Keratinocyte (primary cell): ENCODE results near the gene SNX30. TPM values are rescaled to one million over a fixed set of nuclear protein-coding genes. Genes with fewer than 3 reads are reported as not detected.

Experiments used
- DNase-seq: peaks from one replicate; pipeline ENCODE4 v3.0.0-alpha.2; 2011; ENCODE audit warnings: low read depth, missing footprints, low spot score
- FAIRE-seq: peaks from 2 replicates; lab custom pipeline; 2011; peaks lifted over from hg19 to GRCh38; lab: Jason Lieb, UNC
- H2AFZ ChIP-seq: 2 replicates; pipeline ENCODE4 v1.6.0; 2012; ENCODE audit warnings: low read length, control low read depth, inconsistent platforms; ENCODE audit not compliant: control insufficient read depth
- H3K27ac ChIP-seq: 2 replicates; pipeline ENCODE4 v1.5.1; 2011; ENCODE audit warnings: low read length; ENCODE audit not compliant: control insufficient read depth, insufficient read depth
- H3K27me3 ChIP-seq: 3 replicates; pipeline ENCODE4 v1.6.0; 2011; ENCODE audit warnings: low read length; ENCODE audit not compliant: control insufficient read depth, insufficient read depth; ENCODE audit errors: extremely low read depth
- H3K36me3 ChIP-seq, 2 experiments: 2 replicates in 1 of 2; 3 replicates in 1 of 2; pipeline ENCODE4 v1.5.1; 2011; ENCODE audit warnings: low read length in 2 of 2, mild to moderate bottlenecking in 1 of 2; ENCODE audit not compliant: control insufficient read depth in 2 of 2, insufficient read depth in 2 of 2; ENCODE audit errors: extremely low read depth in 1 of 2
- H3K4me1 ChIP-seq: 3 replicates; pipeline ENCODE4 v1.5.1; 2011; ENCODE audit warnings: low read length; ENCODE audit not compliant: control insufficient read depth, insufficient read depth; ENCODE audit errors: extremely low read depth
- H3K4me2 ChIP-seq: 3 replicates; pipeline ENCODE4 v1.6.0; 2011; ENCODE audit warnings: low read depth, low read length; ENCODE audit not compliant: control insufficient read depth, insufficient read depth; ENCODE audit errors: extremely low read depth
- H3K4me3 ChIP-seq, 3 experiments: fragments of 200-600 bp in 1 of 3; sonication (generic) in 1 of 3; 2 replicates in 2 of 3; 3 replicates in 1 of 3; pipeline ENCODE4 v1.5.1; 2011 to 2016; ENCODE audit warnings: low read length in 3 of 3, mild to moderate bottlenecking in 3 of 3, control low read depth in 2 of 3, inconsistent platforms in 1 of 3, low read depth in 1 of 3, mixed read lengths in 1 of 3, mixed run types in 1 of 3, moderate library complexity in 1 of 3; ENCODE audit not compliant: control insufficient read depth in 2 of 3, insufficient read depth in 2 of 3; ENCODE audit errors: extremely low read depth in 1 of 3
- H3K79me2 ChIP-seq: 2 replicates; pipeline ENCODE4 v1.6.0; 2012; ENCODE audit warnings: low read length; ENCODE audit not compliant: control insufficient read depth, insufficient read depth
- H3K9ac ChIP-seq: 3 replicates; pipeline ENCODE4 v1.6.0; 2011; ENCODE audit warnings: low read length; ENCODE audit not compliant: control insufficient read depth, insufficient read depth; ENCODE audit errors: extremely low read depth
- H3K9me1 ChIP-seq: 3 replicates; pipeline ENCODE4 v1.6.0; 2011; ENCODE audit warnings: low read length; ENCODE audit not compliant: control insufficient read depth, insufficient read depth; ENCODE audit errors: extremely low read depth
- H3K9me3 ChIP-seq: 2 replicates; pipeline ENCODE4 v1.5.1; 2012; ENCODE audit warnings: low read depth, low read length; ENCODE audit not compliant: control insufficient read depth
- H4K20me1 ChIP-seq: 3 replicates; pipeline ENCODE4 v1.6.0; 2011; ENCODE audit warnings: low read length; ENCODE audit not compliant: control insufficient read depth, insufficient read depth; ENCODE audit errors: extremely low read depth
- CTCF ChIP-seq, 3 experiments: IDR thresholded peaks in 1 of 3; conservative IDR thresholded peaks in 1 of 3; optimal IDR thresholded peaks in 1 of 3; 2 replicates in 2 of 3; 3 replicates in 1 of 3; pipeline versions ENCODE3 to v1.5.1; 2011; ENCODE audit warnings: low read length in 3 of 3, mild to moderate bottlenecking in 3 of 3, moderate library complexity in 2 of 3, control low read depth in 1 of 3, inconsistent platforms in 1 of 3; ENCODE audit not compliant: insufficient read depth in 2 of 3; ENCODE audit errors: extremely low read depth in 1 of 3
- EZH2 ChIP-seq: IDR thresholded peaks from one replicate; pipeline ENCODE4 v1.6.1; 2012; ENCODE audit warnings: inconsistent platforms, mild to moderate bottlenecking, low read length, moderate library complexity
- dilution Hi-C: fragments of 300-500 bp; cut with MboI; formaldehyde crosslinking; loops from one replicate; pipeline ENCODE4 v1.7.0; 2020; ENCODE audit warnings: low sequenced_read_pairs; ENCODE audit not compliant: extremely low pct_ligation_motif_present
- polyA plus RNA-seq, 5 experiments: library from polyadenylated mRNA; depleted of rRNA in 3 of 5; stranded (reverse) in 3 of 5; stranded (forward) in 1 of 5; unstranded in 1 of 5; fragments of >200 nt; gene quantifications; 1 replicate in 1 of 5; 2 replicates in 3 of 5; 3 replicates in 1 of 5; pipeline versions ENCODE4 v1.2.1 to v1.2.3, GENCODE V29; 2011 to 2012; ENCODE audit warnings: missing spikeins in 2 of 5, low read depth in 1 of 5, low replicate concordance in 1 of 5

The SNX30 gene
- polyA plus RNA-seq, 1 donor (not counting 4 experiments of a cell fraction or from before 2014, with no cell fraction given) = 9.0 TPM

GRCh38 chr9:112831969-112832368 is 81.4 kb downstream of the SNX30 start:
- dilution Hi-C loops = no loop called here
- Histone ChIP-seq H3K4me2 (no peak overlapping the region), H3K79me2 (no peaks in the 10 kb centered on the region), H3K9me3 (no peaks in the 10 kb centered on the region), H3K9me1 (no peaks in the 10 kb centered on the region), H3K4me1 (no peaks in the 10 kb centered on the region), H3K27me3 (no peaks in the 10 kb centered on the region), H3K4me3 (no peak overlapping the region), H3K27ac (no peak overlapping the region), H4K20me1 (no peaks in the 10 kb centered on the region), H3K9ac (no peak overlapping the region), H2AFZ (no peak overlapping the region), H3K36me3 (peaks cover 0 to 8% of the 10 kb centered on the region in 2 experiments)
- peak; percentile 9 for FAIRE-seq
- TF ChIP-seq EZH2 (no peak), CTCF (optimal IDR thresholded peaks at IDR 0.05 in 1 of 3, IDR thresholded peaks at IDR 0.05 in 1 of 3, conservative IDR thresholded peaks at IDR 0.05 in 1 of 3; ENCODE audit: extremely low read depth in 1 of 3, insufficient read depth in 2 of 3, low read length in 3 of 3) (no peak)
- no peak for DNase-seq

GRCh38 chr9:112833081-112833480 is 82.5 kb downstream of the SNX30 start:
- Histone ChIP-seq H3K4me1 (no peaks in the 10 kb centered on the region), H3K79me2 (no peaks in the 10 kb centered on the region), H3K9ac (no peak overlapping the region), H4K20me1 (no peaks in the 10 kb centered on the region), H3K4me3 (no peak overlapping the region), H3K27me3 (no peaks in the 10 kb centered on the region), H3K27ac (no peak overlapping the region), H3K4me2 (no peak overlapping the region), H2AFZ (no peak overlapping the region), H3K36me3 (peaks cover 0 to 8% of the 10 kb centered on the region in 2 experiments), H3K9me1 (no peaks in the 10 kb centered on the region), H3K9me3 (no peaks in the 10 kb centered on the region)
- TF ChIP-seq EZH2 = no peak
- TF ChIP-seq CTCF (optimal IDR thresholded peaks at IDR 0.05 in 1 of 3, IDR thresholded peaks at IDR 0.05 in 1 of 3, conservative IDR thresholded peaks at IDR 0.05 in 1 of 3; ENCODE audit: extremely low read depth in 1 of 3, insufficient read depth in 2 of 3, low read length in 3 of 3) = no peak
- no peak for FAIRE-seq
- DNase-seq = no peak
- dilution Hi-C loops = no loop called here
